GM12891 (cell line): Measurements from ENCODE around the gene SWI5.
"Not testable (repeated sequence)": the region's sequence is repeated elsewhere in the genome, so short reads cannot be mapped to it uniquely, and the experiment has no call there.

Experiments
- DNase-seq: peaks from one replicate; pipeline ENCODE4 v3.0.0; 2011; ENCODE audit warnings: low spot score; ENCODE audit not compliant: insufficient read length
- FAIRE-seq: peaks from 2 replicates; lab custom pipeline; 2011; peaks lifted over from hg19 to GRCh38; lab: Jason Lieb, UNC
- PAX5 ChIP-seq: IDR thresholded peaks from 2 replicates; pipeline ENCODE4 v1.6.1; 2011; ENCODE audit warnings: low read length, moderate library complexity, mild to moderate bottlenecking; ENCODE audit not compliant: insufficient read depth, severe bottlenecking
- POLR2A ChIP-seq: IDR thresholded peaks from 2 replicates; pipeline ENCODE4 v1.6.1; 2011; ENCODE audit warnings: low read depth, low read length, control low read depth
- POLR2AphosphoS5 ChIP-seq: IDR thresholded peaks from 2 replicates; pipeline ENCODE4 v1.6.1; 2011; ENCODE audit warnings: low read depth, low read length, control low read depth
- POU2F2 ChIP-seq: IDR thresholded peaks from 2 replicates; pipeline ENCODE4 v1.6.1; 2011; ENCODE audit warnings: low read depth, mild to moderate bottlenecking, control low read depth, low read length, moderate library complexity
- SPI1 ChIP-seq: IDR thresholded peaks from 2 replicates; pipeline ENCODE4 v1.6.1; 2011; ENCODE audit warnings: low read depth, low read length, control low read depth
- TAF1 ChIP-seq: IDR thresholded peaks from 2 replicates; pipeline ENCODE4 v1.6.1; 2011; ENCODE audit warnings: low read depth, low read length, control low read depth

Gene SWI5

GRCh38 chr9:128276574-128277270 is 646 bp downstream of the SWI5 start:
- no peak for FAIRE-seq

GRCh38 chr9:128279088-128280073 is 3.3 kb downstream of the SWI5 start:
- FAIRE-seq, DNase-seq: not testable (repeated sequence)

More at GRCh38 chr9:128276574-128277270, 646 bp downstream of the SWI5 start:
- DNase-seq: no peak
- TF ChIP-seq SPI1 (no peak), PAX5 (no peak), POU2F2 (no peak), POLR2A (no peak), TAF1 (no peak), POLR2AphosphoS5 (no peak)

- DNase-seq (no peak), FAIRE-seq (no peak)
- TF ChIP-seq POLR2A: no peak
- no peak for TF ChIP-seq POU2F2
- no peak for TF ChIP-seq TAF1
- no peak for TF ChIP-seq SPI1
- TF ChIP-seq PAX5: no peak
- TF ChIP-seq POLR2AphosphoS5: no peak
Observed at GRCh38 chr9:128280084-128280622, 4.1 kb downstream of the SWI5 start.

GRCh38 chr9:128282500-128282899 is 6.4 kb downstream of the SWI5 start:
- TF ChIP-seq TAF1 (no peak), POLR2AphosphoS5 (no peak), POU2F2 (no peak), POLR2A (no peak), PAX5 (no peak), SPI1 (no peak)
- DNase-seq (no peak), FAIRE-seq (no peak)

GRCh38 chr9:128285033-128285784 is 9.1 kb downstream of the SWI5 start:
- TF ChIP-seq POU2F2 (no peak), POLR2AphosphoS5 (no peak), POLR2A (no peak), PAX5 (no peak), TAF1 (no peak), SPI1 (no peak)
- FAIRE-seq (no peak), DNase-seq (no peak)

- no peak for FAIRE-seq
Observed at GRCh38 chr9:128286440-128286839, 10.4 kb downstream of the SWI5 start.

GRCh38 chr9:128288273-128289004 is 12.4 kb downstream of the SWI5 start:
- TF ChIP-seq POLR2A: no peak
- TF ChIP-seq TAF1: no peak
- no peak for TF ChIP-seq PAX5
- TF ChIP-seq POU2F2: no peak
- no peak for TF ChIP-seq SPI1
- TF ChIP-seq POLR2AphosphoS5: no peak
- DNase-seq (no peak), FAIRE-seq (no peak)

More at GRCh38 chr9:128286440-128286839, 10.4 kb downstream of the SWI5 start:
- TF ChIP-seq POU2F2 (no peak), TAF1 (no peak), SPI1 (no peak), POLR2A (no peak), POLR2AphosphoS5 (no peak), PAX5 (no peak)
- DNase-seq: no peak

- no peak for FAIRE-seq
- DNase-seq: no peak
- TF ChIP-seq TAF1 (no peak), POU2F2 (no peak), PAX5 (no peak), POLR2A (no peak), SPI1 (no peak)
Observed at GRCh38 chr9:128292009-128292408, 15.9 kb downstream of the SWI5 start.
